Ovary (tissue), 3 donors: ENCODE measurements around the gene AGAP6.
"Not testable (repeated sequence)": the region's sequence is repeated elsewhere in the genome, so short reads cannot be mapped to it uniquely, and the experiment has no call there.

Experiments
- CTCF ChIP-seq, 3 donors: fragments of 450-650 bp in 2 of 3; fragments of 200-600 bp in 1 of 3; IDR thresholded peaks; one replicate each; pipeline versions ENCODE4 v1.5.1 to v1.8.0; 2016 to 2022; ENCODE audit warnings: antibody characterized with exemption in 3 of 3, mild to moderate bottlenecking in 1 of 3
- EP300 ChIP-seq: sonication (generic); formaldehyde crosslinking; IDR thresholded peaks from one replicate; pipeline ENCODE4 v1.6.1; 2017; ENCODE audit warnings: antibody characterized with exemption
- donor health status: DM: no; HTN: no; CAD: no.

- TF ChIP-seq CTCF (IDR thresholded peaks at IDR 0.05); EP300: not testable (repeated sequence)
Observed at GRCh38 chr10:49941447-49942338, 46.5 kb upstream of the AGAP6 start, which contains the start of the genes PARG and TIMM23B.
